Measurements from ENCODE around the gene GPR85.
"Not testable (repeated sequence)": the region's sequence is repeated elsewhere in the genome, so short reads cannot be mapped to it uniquely, and the experiment has no call there.

GPR85 gene

GRCh38 chr7:113084496-113085172, 2.0 kb downstream of the GPR85 start:
- DNase-seq (ENCODE audit: low read depth in 1 of 2, low spot score in 1 of 2), result no peak

DNA sequence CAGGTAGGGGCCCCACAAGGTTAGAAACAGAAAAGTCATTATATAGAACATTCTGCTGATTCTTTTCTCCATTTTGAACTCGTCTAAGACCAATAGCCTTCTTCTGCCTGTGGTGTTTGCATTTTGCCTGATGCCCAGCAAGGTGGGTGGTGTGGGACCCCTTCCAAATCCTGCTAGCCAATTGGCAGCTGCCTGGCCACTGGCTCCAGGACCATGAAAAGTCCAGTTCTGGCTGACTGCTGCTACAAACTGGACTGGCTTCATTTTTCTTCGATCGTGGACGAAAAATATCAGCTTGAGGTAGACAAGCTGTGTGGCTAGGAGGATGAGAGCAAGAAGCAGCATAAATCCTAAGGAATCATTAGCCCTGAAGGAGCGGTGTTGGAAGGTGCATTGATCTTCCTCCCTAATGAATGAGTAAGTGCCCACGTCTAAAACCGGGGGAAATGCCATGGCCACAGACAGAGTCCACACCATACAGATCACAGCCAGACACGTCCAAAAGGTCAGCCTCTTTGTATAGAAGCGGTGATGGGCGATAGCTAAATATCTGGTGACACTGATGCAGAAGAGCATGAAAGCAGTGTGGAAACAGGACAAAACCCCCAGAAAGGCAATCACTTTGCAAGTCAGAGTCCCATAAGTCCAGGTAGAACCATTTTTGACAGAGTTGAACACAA, 2.7 kb downstream of the GPR85 start:
- DNase-seq (ENCODE audit: low read depth in 1 of 2, low spot score in 1 of 2), result no peak

- no peak for DNase-seq (ENCODE audit: low read depth in 1 of 2, low spot score in 1 of 2)
Measured at GRCh38 chr7:113083132-113083815, 3.4 kb downstream of the GPR85 start.

GRCh38 chr7:113078331-113078730, 8.3 kb downstream of the GPR85 start:
- no peak for DNase-seq (ENCODE audit: low read depth in 1 of 2, low spot score in 1 of 2)

- DNase-seq (ENCODE audit: low read depth in 1 of 2, low spot score in 1 of 2), result no peak
Measured at GRCh38 chr7:113076703-113077102, 9.9 kb downstream of the GPR85 start.

GRCh38 chr7:113071465-113071864, 15.2 kb downstream of the GPR85 start:
- no peak for DNase-seq (ENCODE audit: low read depth in 1 of 2, low spot score in 1 of 2)

- no peak for DNase-seq (ENCODE audit: low read depth in 1 of 2, low spot score in 1 of 2)
Measured at GRCh38 chr7:113062499-113062898, 24.1 kb downstream of the GPR85 start.

DNA sequence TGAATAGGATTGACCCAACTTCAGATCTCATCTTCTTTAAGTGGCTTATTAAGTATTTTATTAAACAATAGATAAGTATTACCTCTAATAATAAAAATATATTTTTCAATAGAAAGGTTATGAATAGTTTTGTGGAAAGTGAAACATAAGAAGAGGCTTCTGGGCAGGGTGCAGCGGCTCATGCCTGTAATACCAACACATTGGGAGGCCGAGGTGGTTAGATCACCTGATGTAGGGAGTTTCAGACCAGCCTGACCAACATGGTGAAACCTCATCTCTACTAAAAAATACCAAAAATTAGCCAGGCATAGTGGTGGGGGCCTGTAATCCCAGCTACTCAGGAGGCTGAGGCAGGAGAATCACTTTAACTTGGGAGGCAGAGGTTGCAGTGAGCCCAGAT, 26.5 kb downstream of the GPR85 start:
- no peak for DNase-seq (ENCODE audit: low read depth in 1 of 2, low spot score in 1 of 2)

- no peak for DNase-seq (ENCODE audit: low read depth in 1 of 2, low spot score in 1 of 2)
Measured at GRCh38 chr7:113054938-113055337, 31.7 kb downstream of the GPR85 start.

- not testable (repeated sequence) for DNase-seq (ENCODE audit: low read depth in 1 of 2, low spot score in 1 of 2)
Measured at GRCh38 chr7:113054272-113054671, 32.4 kb downstream of the GPR85 start.

GRCh38 chr7:113049221-113049620, 37.4 kb downstream of the GPR85 start:
- not testable (repeated sequence) for DNase-seq (ENCODE audit: low read depth in 1 of 2, low spot score in 1 of 2)

- no peak for DNase-seq (ENCODE audit: low read depth in 1 of 2, low spot score in 1 of 2)
Measured at GRCh38 chr7:113046453-113046852, 40.2 kb downstream of the GPR85 start.

- no peak for DNase-seq (ENCODE audit: low read depth in 1 of 2, low spot score in 1 of 2)
Measured at GRCh38 chr7:113045379-113045778, 41.2 kb downstream of the GPR85 start.

GRCh38 chr7:113044394-113044793, 42.2 kb downstream of the GPR85 start:
- DNase-seq (ENCODE audit: low read depth in 1 of 2, low spot score in 1 of 2), result no peak

- DNase-seq (ENCODE audit: low read depth in 1 of 2, low spot score in 1 of 2), result no peak
Measured at GRCh38 chr7:113040849-113041248, 45.8 kb downstream of the GPR85 start.

DNA sequence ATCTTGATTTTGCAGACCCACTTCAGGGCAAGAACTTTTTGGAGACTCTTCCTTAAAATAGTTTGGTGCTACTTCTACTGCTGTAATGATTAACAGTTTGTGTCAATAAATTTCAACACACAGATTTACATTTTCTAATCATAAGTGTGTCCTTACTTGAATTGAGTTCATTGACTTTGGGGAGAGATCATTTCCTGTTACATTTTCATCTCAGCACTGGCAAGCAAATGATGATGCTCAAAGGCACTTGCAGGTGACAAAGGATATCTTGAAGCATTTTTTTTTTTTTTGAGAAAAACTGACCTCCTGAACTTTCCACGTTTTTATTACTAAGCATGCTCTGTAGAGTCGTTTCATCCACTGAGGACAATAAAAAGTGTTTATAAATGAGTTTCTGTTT, 52.7 kb downstream of the GPR85 start:
- no peak for DNase-seq (ENCODE audit: low read depth in 1 of 2, low spot score in 1 of 2)
